ENCODE results near the gene APOLD1.
"Not testable (repeated sequence)": the region's sequence is repeated elsewhere in the genome, so short reads cannot be mapped to it uniquely, and the experiment has no call there.

APOLD1 gene

GRCh38 chr12:12784911-12785814 lies at the start of gene APOLD1:
TSS of gene APOLD1 (plus strand) at chr12:12785659. CDS start at chr12:12785692, 33 bp downstream.
- no peak for DNase-seq

GRCh38 chr12:12736759-12737676 lies 48.4 kb upstream of the APOLD1 start:
- DNase-seq, result peak; percentile 64 to 65

- not testable (repeated sequence) for DNase-seq
Observed at GRCh38 chr12:12738152-12738551, 47.3 kb upstream of the APOLD1 start.

GRCh38 chr12:12741660-12742059 lies 43.8 kb upstream of the APOLD1 start:
- no peak for DNase-seq

GRCh38 chr12:12744546-12745305 lies 40.7 kb upstream of the APOLD1 start:
- DNase-seq, result no peak

- no peak for DNase-seq
Observed at GRCh38 chr12:12745576-12746211, 39.8 kb upstream of the APOLD1 start.

GRCh38 chr12:12747278-12747677 lies 38.2 kb upstream of the APOLD1 start:
- DNase-seq, result no peak

GRCh38 chr12:12748044-12748443 lies 37.4 kb upstream of the APOLD1 start:
- DNase-seq, result no peak

GRCh38 chr12:12749433-12749832 lies 36.0 kb upstream of the APOLD1 start:
- no peak for DNase-seq

GRCh38 chr12:12755923-12756322 lies 29.5 kb upstream of the APOLD1 start:
- no peak for DNase-seq

- no peak for DNase-seq
Observed at GRCh38 chr12:12757121-12757520, 28.3 kb upstream of the APOLD1 start.

- DNase-seq, result no peak
Observed at GRCh38 chr12:12759234-12759915, 26.1 kb upstream of the APOLD1 start.

- no peak for DNase-seq
Observed at GRCh38 chr12:12764824-12765223, 20.6 kb upstream of the APOLD1 start.

GRCh38 chr12:12770262-12770661 lies 15.2 kb upstream of the APOLD1 start:
- DNase-seq, result no peak

GRCh38 chr12:12774791-12775190 lies 10.7 kb upstream of the APOLD1 start:
- no peak for DNase-seq

GRCh38 chr12:12776261-12776660 lies 9.2 kb upstream of the APOLD1 start:
- no peak for DNase-seq

- DNase-seq, result no peak
Observed at GRCh38 chr12:12777092-12777491, 8.4 kb upstream of the APOLD1 start.

- no peak for DNase-seq
Observed at GRCh38 chr12:12779007-12779406, 6.5 kb upstream of the APOLD1 start.

- DNase-seq, result peak in 1 of 2 experiments; percentile 29
Observed at GRCh38 chr12:12779529-12779928, 5.9 kb upstream of the APOLD1 start.

GRCh38 chr12:12784116-12784515 lies 1.3 kb upstream of the APOLD1 start:
- DNase-seq, result no peak

- peak in 1 of 2 experiments; percentile 33 for DNase-seq
Observed at GRCh38 chr12:12786351-12786705, 869 bp downstream of the APOLD1 start.

Data from AML-193 (cell line).